ENCODE data around the gene MOG. TPM values are rescaled to one million over a fixed set of nuclear protein-coding genes. Genes with fewer than 3 reads are reported as not detected.
A peak's percentile ranks its signal among the peaks of the same experiment; 100 is the strongest.

MOG gene
- total and polyA plus RNA-seq, 5 experiments from 2014 or later = not detected

GRCh38 chr6:29685718-29686326 is 28.9 kb downstream of the MOG start:
- Mint-ChIP-seq H3K4me3 (no peak overlapping the region), H3K27me3 (peaks cover 0 to 9% (median 0%) of the 10 kb centered on the region in 5 donors), H3K4me1 (peaks cover 0 to 3% (median 0%) of the 10 kb centered on the region in 4 donors), H3K9me3 (peaks cover 0 to 1% (median 0%) of the 10 kb centered on the region in 9 donors), H3K27ac (no peak overlapping the region), H3K36me3 (no peaks in the 10 kb centered on the region)
- POLR2A ChIA-PET = no interaction called here
- ATAC-seq (no peak), DNase-seq (no peak)

GRCh38 chr6:29694637-29695036 is 37.7 kb downstream of the MOG start:
- peaks cover 0 to 9% (median 4%) of the 10 kb centered on the region in 3 donors for H3K36me3 Mint-ChIP-seq
- DNase-seq = no peak
- POLR2A ChIA-PET = interaction anchor here (0.6 kb wide), 1 partner anchor 59 kb away, joined by 5 read pairs; no protein-coding TSS in a partner anchor
- no peak for ATAC-seq
- no peak overlapping the region for H3K4me3 Mint-ChIP-seq
- H3K4me1 Mint-ChIP-seq = no peaks in the 10 kb centered on the region
- no peak overlapping the region for H3K27ac Mint-ChIP-seq
- H3K9me3 Mint-ChIP-seq = peaks cover 0 to 10% (median 4%) of the 10 kb centered on the region in 9 donors
- peaks cover 0 to 10% (median 2%) of the 10 kb centered on the region in 5 donors for H3K27me3 Mint-ChIP-seq

GRCh38 chr6:29696147-29697125 is 39.5 kb downstream of the MOG start:
- ATAC-seq (no peak), DNase-seq (no peak)
- Mint-ChIP-seq H3K27me3 (peaks cover 0 to 11% (median 8%) of the 10 kb centered on the region in 5 donors), H3K4me3 (no peak overlapping the region), H3K9me3 (peaks cover 0 to 10% (median 4%) of the 10 kb centered on the region in 9 donors), H3K27ac (no peak overlapping the region), H3K36me3 (peaks cover 0 to 9% (median 4%) of the 10 kb centered on the region in 3 donors), H3K4me1 (no peaks in the 10 kb centered on the region)
- POLR2A ChIA-PET = interaction anchor here (1.2 kb wide), 1 partner anchor 26 kb away, joined by 3 read pairs; no protein-coding TSS in a partner anchor

- peak overlapping the region in 2 of 10 donors; percentile 9 to 52 for H3K4me3 Mint-ChIP-seq
- H3K27me3 Mint-ChIP-seq = peaks cover 7 to 15% (median 9%) of the 10 kb centered on the region in 5 donors
- peak; percentile 79 to 81 for ATAC-seq
- peaks cover 18 to 37% (median 31%) of the 10 kb centered on the region in 4 donors for H3K4me1 Mint-ChIP-seq
- no peaks in the 10 kb centered on the region for H3K9me3 Mint-ChIP-seq
- POLR2A ChIA-PET = no interaction called here
- H3K27ac Mint-ChIP-seq = peak overlapping the region in 2 of 10 donors; percentile 32 to 47
- DNase-seq = peak in 9 of 10 donors; percentile 55 to 77 (median 75)
- no peaks in the 10 kb centered on the region for H3K36me3 Mint-ChIP-seq
These were observed 45.7 kb downstream of the MOG start for GRCh38 chr6:29702519-29703103.

GRCh38 chr6:29705389-29706231 is 48.7 kb downstream of the MOG start:
- Mint-ChIP-seq H3K9me3 (no peaks in the 10 kb centered on the region), H3K4me3 (peak overlapping the region in 9 of 10 donors; percentile 23 to 68 (median 53)), H3K4me1 (peaks cover 33 to 67% (median 59%) of the 10 kb centered on the region in 4 donors), H3K27ac (peak overlapping the region in 9 of 10 donors; percentile 69 to 98 (median 84)), H3K36me3 (no peaks in the 10 kb centered on the region), H3K27me3 (peaks cover 0 to 14% (median 7%) of the 10 kb centered on the region in 5 donors)
- DNase-seq = peak in 3 of 10 donors; percentile 47 to 63 (median 57)
- ATAC-seq = no peak
- POLR2A ChIA-PET = interaction anchor here (0.8 to 2.1 kb wide), 5 partner anchors 17 to 31 kb away, joined by 3 to 6 read pairs (median 3); no protein-coding TSS in a partner anchor

GRCh38 chr6:29708432-29709179 is 51.7 kb downstream of the MOG start:
- peak overlapping the region; percentile 70 to 91 (median 84) for H3K4me3 Mint-ChIP-seq
- H3K4me1 Mint-ChIP-seq = peaks cover 53 to 86% (median 79%) of the 10 kb centered on the region in 4 donors
- peaks cover 0 to 3% (median 0%) of the 10 kb centered on the region in 5 donors for H3K27me3 Mint-ChIP-seq
- peak; percentile 88 to 91 for ATAC-seq
- H3K9me3 Mint-ChIP-seq = no peaks in the 10 kb centered on the region
- DNase-seq = peak; percentile 32 to 97 (median 86)
- POLR2A ChIA-PET = interaction anchor here (0.6 to 4.3 kb wide), 15 partner anchors 8 to 804 kb away, joined by 3 to 33 read pairs (median 7); partner anchors contain the start of genes HLA-F and POLR1H
- H3K27ac Mint-ChIP-seq = peak overlapping the region; percentile 86 to 98 (median 94)
- H3K36me3 Mint-ChIP-seq = no peaks in the 10 kb centered on the region

- H3K4me3 Mint-ChIP-seq = peak overlapping the region; percentile 70 to 91 (median 84)
- H3K27ac Mint-ChIP-seq = peak overlapping the region; percentile 86 to 98 (median 94)
- POLR2A ChIA-PET = interaction anchor here (0.6 to 4.3 kb wide), 12 partner anchors 13 to 352 kb away, joined by 3 to 33 read pairs (median 8); partner anchors contain the start of genes HLA-F and POLR1H
- no peaks in the 10 kb centered on the region for H3K36me3 Mint-ChIP-seq
- ATAC-seq = peak; percentile 4 to 13
- H3K27me3 Mint-ChIP-seq = no peaks in the 10 kb centered on the region
- no peak for DNase-seq
- no peaks in the 10 kb centered on the region for H3K9me3 Mint-ChIP-seq
- peaks cover 50 to 88% (median 80%) of the 10 kb centered on the region in 4 donors for H3K4me1 Mint-ChIP-seq
These were observed 52.3 kb downstream of the MOG start for GRCh38 chr6:29709188-29709587.

GRCh38 chr6:29710281-29710941 is 53.5 kb downstream of the MOG start:
- DNase-seq (no peak), ATAC-seq (no peak)
- peak overlapping the region in 8 of 10 donors; percentile 39 to 78 (median 64) for H3K4me3 Mint-ChIP-seq
- no peaks in the 10 kb centered on the region for H3K9me3 Mint-ChIP-seq
- no peaks in the 10 kb centered on the region for H3K36me3 Mint-ChIP-seq
- H3K27me3 Mint-ChIP-seq = no peaks in the 10 kb centered on the region
- peaks cover 51 to 96% (median 83%) of the 10 kb centered on the region in 4 donors for H3K4me1 Mint-ChIP-seq
- peak overlapping the region in 9 of 10 donors; percentile 47 to 91 (median 89) for H3K27ac Mint-ChIP-seq
- POLR2A ChIA-PET = interaction anchor here (0.7 to 4.3 kb wide), 6 partner anchors 11 to 41 kb away, joined by 4 to 33 read pairs (median 14); partner anchors contain the start of gene HLA-F

- no peak for ATAC-seq
- peaks cover 16 to 33% (median 32%) of the 10 kb centered on the region in 4 donors for H3K4me1 Mint-ChIP-seq
- peak overlapping the region in 2 of 10 donors; percentile 37 to 91 for H3K27ac Mint-ChIP-seq
- peaks cover 4 to 24% (median 20%) of the 10 kb centered on the region in 3 donors for H3K36me3 Mint-ChIP-seq
- peak in 5 of 10 donors; percentile 30 to 73 (median 51) for DNase-seq
- H3K27me3 Mint-ChIP-seq = no peaks in the 10 kb centered on the region
- POLR2A ChIA-PET = interaction anchor here (1.1 to 3.1 kb wide), 3 partner anchors 11 to 71 kb away, joined by 8 to 33 read pairs (median 18); no protein-coding TSS in a partner anchor
- peak overlapping the region in 1 of 10 donors; percentile 98 for H3K4me3 Mint-ChIP-seq
- no peaks in the 10 kb centered on the region for H3K9me3 Mint-ChIP-seq
These were observed 64.0 kb downstream of the MOG start for GRCh38 chr6:29720863-29721262.
